HG03442 (cell line): ENCODE data around the gene OR5AS1.
"Not testable (repeated sequence)": the region's sequence is repeated elsewhere in the genome, so short reads cannot be mapped to it uniquely, and the experiment has no call there.

Source experiments
- ATAC-seq: cut with Tn5 transposase; IDR thresholded peaks from one replicate; pipeline ENCODE4 v1.9.1; 2021; ENCODE audit warnings: mild to moderate bottlenecking, moderate library complexity; ENCODE audit not compliant: unreplicated experiment

Gene OR5AS1

GRCh38 chr11:56027354-56027753 is at the start of gene OR5AS1:
Gene OR5AS1, plus strand, starts transcription at chr11:56027654. Its CDS starts 2,765 bp downstream, at chr11:56030419.
- ATAC-seq: no peak

- no peak for ATAC-seq
Observed at GRCh38 chr11:55994525-55994924, 32.9 kb upstream of the OR5AS1 start, which contains the start of gene OR5F1. Gene OR5F1, minus strand, starts transcription at chr11:55994625. Its CDS starts 0 bp downstream, at chr11:55994625.

GRCh38 chr11:56010716-56011115 is 16.7 kb upstream of the OR5AS1 start:
- ATAC-seq: no peak

GRCh38 chr11:56013805-56014204 is 13.6 kb upstream of the OR5AS1 start:
- no peak for ATAC-seq

- ATAC-seq: no peak
Observed at GRCh38 chr11:56045538-56045937, 18.1 kb downstream of the OR5AS1 start.

- ATAC-seq: no peak
Observed at GRCh38 chr11:56048480-56048879, 21.0 kb downstream of the OR5AS1 start.

GRCh38 chr11:56049487-56049886 is 22.0 kb downstream of the OR5AS1 start:
- no peak for ATAC-seq

GRCh38 chr11:56056366-56056765 is 28.9 kb downstream of the OR5AS1 start:
- ATAC-seq: not testable (repeated sequence)

GRCh38 chr11:56057661-56058237 is 30.3 kb downstream of the OR5AS1 start:
- not testable (repeated sequence) for ATAC-seq

- ATAC-seq: not testable (repeated sequence)
Observed at GRCh38 chr11:56058260-56058780, 30.9 kb downstream of the OR5AS1 start.

GRCh38 chr11:56066980-56067379 is 39.5 kb downstream of the OR5AS1 start:
- ATAC-seq: no peak
